GM12891 (cell line): ENCODE measurements around the gene HOMER2.

Source experiments
- PAX5 ChIP-seq: IDR thresholded peaks from 2 replicates; pipeline ENCODE4 v1.6.1; 2011; ENCODE audit warnings: low read length, moderate library complexity, mild to moderate bottlenecking; ENCODE audit not compliant: insufficient read depth, severe bottlenecking
- POLR2A ChIP-seq: IDR thresholded peaks from 2 replicates; pipeline ENCODE4 v1.6.1; 2011; ENCODE audit warnings: low read depth, low read length, control low read depth
- POLR2AphosphoS5 ChIP-seq: IDR thresholded peaks from 2 replicates; pipeline ENCODE4 v1.6.1; 2011; ENCODE audit warnings: low read depth, low read length, control low read depth
- POU2F2 ChIP-seq: IDR thresholded peaks from 2 replicates; pipeline ENCODE4 v1.6.1; 2011; ENCODE audit warnings: low read depth, mild to moderate bottlenecking, control low read depth, low read length, moderate library complexity
- SPI1 ChIP-seq: IDR thresholded peaks from 2 replicates; pipeline ENCODE4 v1.6.1; 2011; ENCODE audit warnings: low read depth, low read length, control low read depth
- TAF1 ChIP-seq: IDR thresholded peaks from 2 replicates; pipeline ENCODE4 v1.6.1; 2011; ENCODE audit warnings: low read depth, low read length, control low read depth

- no peak for TF ChIP-seq POLR2A
- TF ChIP-seq POLR2AphosphoS5: no peak
- no peak for TF ChIP-seq TAF1
- no peak for TF ChIP-seq SPI1
- no peak for TF ChIP-seq POU2F2
- TF ChIP-seq PAX5: no peak
Measured at GRCh38 chr15:82851306-82851850, 101.1 kb downstream of the HOMER2 start.
